ENCODE results near the gene ABLIM1.

GRCh38 chr10:114516356-114516755 lies 141.7 kb downstream of the ABLIM1 start:
- no peak for TF ChIP-seq POLR2A (IDR thresholded peaks at IDR 0.05; ENCODE audit: low read depth, low read length)
- TF ChIP-seq NBN (IDR thresholded peaks at IDR 0.05) = no peak
- no peak for TF ChIP-seq EZH2 (IDR thresholded peaks at IDR 0.05; ENCODE audit: borderline replicate concordance, control insufficient read depth, low read depth, low read length)
- TF ChIP-seq REST (IDR thresholded peaks at IDR 0.05; ENCODE audit: low read depth, low read length) = no peak
- TF ChIP-seq POLR2AphosphoS2 (IDR thresholded peaks at IDR 0.05; ENCODE audit: low read depth, low read length) = no peak
